Endometrial microvascular endothelial cells (primary cell): ENCODE measurements around the gene PCDHB7. TPM values are rescaled to one million over a fixed set of nuclear protein-coding genes. Genes with fewer than 3 reads are reported as not detected.
"Not testable (repeated sequence)": the region's sequence is repeated elsewhere in the genome, so short reads cannot be mapped to it uniquely, and the experiment has no call there.

Experiments
- in situ Hi-C: cut with HindIII; loops from 2 replicates; pipeline ENCODE4 v1.10.0; 2017; ENCODE audit warnings: low sequenced_read_pairs, low pct_unique_long_range_greater_than_20kb; ENCODE audit errors: inconsistent ontology term
- total RNA-seq: library from RNA; depleted of rRNA; stranded (reverse); fragments of >200 nt; gene quantifications from one replicate; pipeline ENCODE4 v1.2.3, GENCODE V29; 2015; ENCODE audit errors: inconsistent ontology term

Gene PCDHB7
- 1.2 TPM for total RNA-seq

- in situ Hi-C loops = no loop called here
Measured at GRCh38 chr5:141172381-141173204, at the start of gene PCDHB7. TSS of gene PCDHB7 (plus strand) at chr5:141172644. CDS start at chr5:141172836, 192 bp downstream.

DNA sequence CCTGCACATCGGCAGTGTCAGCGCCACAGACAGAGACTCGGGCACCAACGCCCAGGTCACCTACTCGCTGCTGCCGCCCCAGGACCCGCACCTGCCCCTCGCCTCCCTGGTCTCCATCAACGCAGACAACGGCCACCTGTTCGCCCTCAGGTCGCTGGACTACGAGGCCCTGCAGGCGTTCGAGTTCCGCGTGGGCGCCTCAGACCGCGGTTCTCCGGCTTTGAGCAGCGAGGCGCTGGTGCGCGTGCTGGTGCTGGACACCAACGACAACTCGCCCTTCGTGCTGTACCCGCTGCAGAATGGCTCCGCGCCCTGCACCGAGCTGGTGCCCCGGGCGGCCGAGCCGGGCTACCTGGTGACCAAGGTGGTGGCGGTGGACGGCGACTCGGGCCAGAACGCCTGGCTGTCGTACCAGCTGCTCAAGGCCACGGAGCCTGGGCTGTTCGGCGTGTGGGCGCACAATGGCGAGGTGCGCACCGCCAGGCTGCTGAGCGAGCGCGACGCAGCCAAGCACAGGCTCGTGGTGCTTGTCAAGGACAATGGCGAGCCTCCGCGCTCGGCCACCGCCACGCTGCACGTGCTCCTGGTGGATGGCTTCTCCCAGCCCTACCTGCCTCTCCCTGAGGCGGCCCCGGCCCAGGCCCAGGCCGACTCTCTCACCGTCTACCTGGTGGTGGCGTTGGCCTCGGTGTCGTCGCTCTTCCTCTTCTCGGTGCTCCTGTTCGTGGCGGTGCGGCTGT is 48.9 kb upstream of the PCDHB7 start:
- in situ Hi-C loops = not testable (repeated sequence)

DNA sequence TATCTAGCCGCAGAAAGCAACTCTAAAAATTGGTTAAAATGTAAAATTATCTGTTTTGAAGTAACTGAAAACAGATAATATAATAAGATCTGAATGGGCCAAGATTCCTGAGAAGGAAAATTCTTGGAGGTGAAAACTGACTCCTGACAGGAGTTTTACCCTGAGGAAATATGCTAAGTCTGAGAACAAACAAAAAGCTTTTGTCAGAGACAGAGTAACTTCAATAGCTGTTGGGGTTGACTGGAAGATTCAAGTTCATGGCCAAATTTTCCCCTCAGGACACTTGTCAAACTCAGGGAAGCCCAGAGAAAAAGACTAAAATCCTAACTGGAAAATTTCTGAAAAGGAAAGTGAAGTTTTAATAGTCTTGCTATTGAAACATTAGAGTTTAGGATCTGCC is 45.1 kb upstream of the PCDHB7 start:
- in situ Hi-C loops = no loop called here

DNA sequence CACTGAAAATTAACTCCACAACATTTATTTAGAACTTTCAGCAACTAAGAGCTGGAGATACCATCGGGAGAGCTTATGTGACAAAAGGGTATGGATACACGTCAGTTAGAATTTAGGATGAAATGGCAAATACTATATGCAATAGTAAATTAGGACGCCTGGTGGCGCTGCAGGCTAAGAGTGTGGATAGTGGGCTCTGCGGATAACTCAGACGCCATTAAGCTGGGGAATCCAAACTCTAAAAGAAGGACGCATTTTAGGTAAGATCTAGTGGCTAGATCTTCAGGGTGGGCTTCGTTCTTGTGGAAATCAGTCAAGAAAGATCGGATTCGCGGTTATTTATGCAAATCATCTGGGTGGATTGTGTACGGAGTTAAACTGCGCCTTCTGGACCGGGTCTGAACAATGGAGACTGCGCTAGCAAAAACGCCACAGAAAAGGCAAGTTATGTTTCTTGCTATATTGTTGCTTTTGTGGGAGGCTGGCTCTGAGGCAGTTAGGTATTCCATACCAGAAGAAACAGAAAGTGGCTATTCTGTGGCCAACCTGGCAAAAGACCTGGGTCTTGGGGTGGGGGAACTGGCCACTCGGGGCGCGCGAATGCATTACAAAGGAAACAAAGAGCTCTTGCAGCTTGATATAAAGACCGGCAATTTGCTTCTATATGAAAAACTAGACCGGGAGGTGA is 37.3 kb upstream of the PCDHB7 start, which contains the start of gene PCDHB5:
TSS of gene PCDHB5 (plus strand) at position 177 of the 688 bp plus-strand sequence. CDS start at position 406, 229 bp downstream.
- in situ Hi-C loops = no loop called here

GRCh38 chr5:141135718-141136266 is 36.7 kb upstream of the PCDHB7 start:
- in situ Hi-C loops = no loop called here

DNA sequence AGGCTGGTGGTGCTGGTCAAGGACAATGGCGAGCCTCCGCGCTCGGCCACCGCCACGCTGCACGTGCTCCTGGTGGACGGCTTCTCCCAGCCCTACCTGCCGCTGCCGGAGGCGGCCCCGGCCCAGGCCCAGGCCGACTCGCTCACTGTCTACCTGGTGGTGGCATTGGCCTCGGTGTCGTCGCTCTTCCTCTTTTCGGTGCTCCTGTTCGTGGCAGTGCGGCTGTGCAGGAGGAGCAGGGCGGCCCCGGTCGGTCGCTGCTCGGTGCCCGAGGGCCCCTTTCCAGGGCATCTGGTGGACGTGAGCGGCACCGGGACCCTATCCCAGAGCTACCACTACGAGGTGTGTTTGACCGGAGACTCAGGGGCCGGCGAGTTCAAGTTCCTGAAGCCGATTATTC is 35.1 kb upstream of the PCDHB7 start:
- in situ Hi-C loops = not testable (repeated sequence)

GRCh38 chr5:141149812-141150211 is 22.6 kb upstream of the PCDHB7 start, which contains the start of gene PCDHB6:
TSS of gene PCDHB6 (plus strand) at chr5:141150057. CDS start at chr5:141150258, 201 bp downstream.
- in situ Hi-C loops = no loop called here

DNA sequence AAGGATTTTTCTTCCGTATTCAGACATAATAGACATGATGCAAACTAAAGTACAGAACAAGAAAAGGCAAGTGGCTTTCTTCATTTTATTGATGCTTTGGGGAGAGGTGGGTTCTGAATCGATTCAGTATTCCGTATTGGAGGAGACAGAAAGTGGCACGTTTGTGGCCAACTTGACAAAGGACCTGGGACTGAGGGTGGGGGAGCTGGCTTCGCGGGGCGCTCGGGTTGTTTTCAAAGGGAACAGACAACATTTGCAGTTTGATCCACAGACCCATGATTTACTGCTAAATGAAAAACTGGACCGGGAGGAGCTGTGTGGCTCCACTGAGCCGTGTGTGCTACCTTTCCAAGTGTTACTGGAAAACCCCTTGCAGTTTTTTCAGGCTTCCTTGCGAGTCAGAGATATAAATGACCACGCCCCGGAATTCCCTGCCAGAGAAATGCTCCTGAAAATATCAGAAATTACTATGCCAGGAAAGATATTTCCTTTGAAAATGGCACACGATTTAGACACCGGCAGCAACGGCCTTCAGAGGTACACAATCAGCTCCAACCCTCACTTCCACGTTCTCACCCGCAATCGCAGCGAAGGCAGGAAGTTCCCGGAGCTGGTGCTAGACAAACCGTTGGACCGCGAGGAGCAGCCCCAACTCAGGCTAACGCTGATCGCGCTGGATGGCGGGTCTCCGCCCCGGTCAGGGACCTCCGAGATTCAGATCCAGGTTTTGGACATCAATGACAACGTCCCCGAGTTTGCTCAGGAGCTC is 22.0 kb upstream of the PCDHB7 start:
- in situ Hi-C loops = no loop called here

- in situ Hi-C loops = no loop called here
Measured at GRCh38 chr5:141150993-141151325, 21.5 kb upstream of the PCDHB7 start.

- in situ Hi-C loops = not testable (repeated sequence)
Measured at GRCh38 chr5:141151632-141152031, 20.8 kb upstream of the PCDHB7 start.

- in situ Hi-C loops = not testable (repeated sequence)
Measured at GRCh38 chr5:141152096-141152495, 20.3 kb upstream of the PCDHB7 start.

DNA sequence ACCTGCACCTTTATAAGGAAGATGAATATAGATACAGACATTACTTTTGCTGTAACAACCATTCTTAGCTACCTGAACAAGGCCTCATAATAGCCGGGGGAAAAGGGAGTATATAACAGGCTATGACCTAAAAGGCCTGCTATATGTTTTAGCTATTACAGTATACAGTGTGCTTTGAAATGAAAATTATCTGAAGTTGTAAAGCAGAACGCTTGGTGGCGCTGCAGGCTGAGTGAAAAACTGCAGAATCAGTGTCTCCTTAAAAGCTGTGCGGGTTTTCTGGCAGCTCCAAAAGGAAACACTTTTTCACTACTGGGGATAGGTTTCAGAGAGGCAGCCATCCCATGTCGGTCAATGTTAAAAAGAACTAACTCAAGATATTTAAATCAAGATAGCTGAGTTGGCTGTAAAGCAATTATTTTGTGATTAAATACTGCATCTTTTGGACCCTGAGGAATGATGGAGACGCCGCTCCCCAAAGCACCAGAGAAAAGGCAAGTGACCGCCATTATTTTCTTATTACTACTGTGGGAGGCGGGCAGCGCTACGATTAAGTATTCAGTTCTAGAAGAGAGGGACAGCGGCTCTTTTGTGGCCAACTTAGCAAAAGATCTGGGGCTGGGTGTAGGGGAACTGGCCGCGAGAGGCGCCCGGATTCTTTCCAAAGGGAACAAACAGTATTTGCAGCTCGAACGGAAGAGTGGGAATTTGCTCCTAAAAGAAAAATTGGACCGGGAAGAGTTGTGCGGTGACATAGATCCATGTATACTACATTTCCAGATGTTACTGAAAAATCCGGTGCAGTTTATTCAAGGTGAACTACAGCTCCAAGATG is 16.7 kb upstream of the PCDHB7 start:
- in situ Hi-C loops = no loop called here

DNA sequence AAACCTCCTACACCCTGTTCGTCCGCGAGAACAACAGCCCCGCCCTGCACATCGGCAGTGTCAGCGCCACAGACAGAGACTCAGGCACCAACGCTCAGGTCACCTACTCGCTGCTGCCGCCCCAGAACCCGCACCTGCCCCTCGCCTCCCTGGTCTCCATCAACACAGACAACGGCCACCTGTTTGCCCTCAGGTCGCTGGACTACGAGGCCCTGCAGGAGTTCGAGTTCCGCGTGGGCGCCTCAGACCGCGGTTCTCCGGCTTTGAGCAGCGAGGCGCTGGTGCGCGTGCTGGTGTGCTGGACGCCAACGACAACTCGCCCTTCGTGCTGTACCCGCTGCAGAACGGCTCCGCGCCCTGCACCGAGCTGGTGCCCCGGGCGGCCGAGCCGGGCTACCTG is 15.1 kb upstream of the PCDHB7 start:
- in situ Hi-C loops = not testable (repeated sequence)

DNA sequence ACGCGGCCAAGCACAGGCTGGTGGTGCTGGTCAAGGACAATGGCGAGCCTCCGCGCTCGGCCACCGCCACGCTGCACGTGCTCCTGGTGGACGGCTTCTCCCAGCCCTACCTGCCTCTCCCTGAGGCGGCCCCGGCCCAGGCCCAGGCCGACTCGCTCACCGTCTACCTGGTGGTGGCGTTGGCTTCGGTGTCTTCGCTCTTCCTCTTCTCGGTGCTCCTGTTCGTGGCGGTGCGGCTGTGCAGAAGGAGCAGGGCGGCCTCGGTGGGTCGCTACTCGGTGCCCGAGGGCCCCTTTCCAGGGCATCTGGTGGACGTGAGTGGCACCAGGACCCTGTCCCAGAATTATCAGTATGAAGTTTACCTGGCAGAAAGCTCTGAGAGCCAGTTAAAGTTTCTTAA is 14.5 kb upstream of the PCDHB7 start:
- in situ Hi-C loops = not testable (repeated sequence)

- in situ Hi-C loops = not testable (repeated sequence)
Measured at GRCh38 chr5:141174291-141175104, 2.1 kb downstream of the PCDHB7 start.

- in situ Hi-C loops = no loop called here
Measured at GRCh38 chr5:141175933-141176332, 3.5 kb downstream of the PCDHB7 start.
